Measurements from ENCODE around the gene BRIP1. TPM values are rescaled to one million over a fixed set of nuclear protein-coding genes. Genes with fewer than 3 reads are reported as not detected.

The BRIP1 gene
- total and polyA plus RNA-seq, 9 of the 15 experiments (the other 6 are each of a cell fraction or from before 2014, with no cell fraction given): 2.4 to 17.5 (median 11.2) TPM

GRCh38 chr17:61634942-61635538, 228.3 kb downstream of the BRIP1 start:
- no peaks in the 10 kb centered on the region for H3K4me1 ChIP-seq (replicated peaks in 1 of 2; ENCODE audit: control insufficient read depth in 2 of 2, insufficient read depth in 2 of 2, low read length in 2 of 2)
- H2AFZ ChIP-seq (ENCODE audit: low read depth, low read length): no peak overlapping the region
- no TSS peak for BruUV-seq (replicated peaks)
- no peak for ATAC-seq
- H4K20me1 ChIP-seq (replicated peaks; ENCODE audit: control insufficient read depth, insufficient read depth, low read length): no peaks in the 10 kb centered on the region
- CTCF ChIA-PET (ENCODE audit: low intra/inter-chr PET ratio): interaction anchor here (2.2 kb wide), 1 partner anchor 202 kb away, joined by 14 read pairs; no protein-coding TSS in a partner anchor
- H3K36me3 ChIP-seq (ENCODE audit: control insufficient read depth, insufficient read depth, low read length): no peaks in the 10 kb centered on the region
- H3K9me3 ChIP-seq (replicated peaks; ENCODE audit: control insufficient read depth, insufficient read depth, low read depth, low read length): 0 out of 2 replicates have a peak, but pooled peaks cover 3% of the 10 kb centered on the region
- no peak overlapping the region for H3K9ac ChIP-seq (ENCODE audit: insufficient read depth in 1 of 2, low read depth in 2 of 2, low read length in 2 of 2)
- H3K79me2 ChIP-seq (ENCODE audit: control insufficient read depth, insufficient read depth, low read length): no peaks in the 10 kb centered on the region
- no peaks in the 10 kb centered on the region; a peak in 1 of 5 replicates for H3K27me3 ChIP-seq (ENCODE audit: control insufficient read depth in 2 of 2, insufficient read depth in 2 of 2, low read length in 2 of 2)
- H3K27ac ChIP-seq (ENCODE audit: extremely low read depth, low read depth, low read length): no peak overlapping the region
- POLR2A ChIA-PET: no interaction called here
- no peak for FAIRE-seq
- in situ Hi-C loops (cut with MboI) (loop anchor here (5.0 kb wide), 2 partner anchors 202 to 472 kb away; no protein-coding TSS in a partner anchor), intact Hi-C loops (cut with micrococcal nuclease) (no loop called here)
- DNase-seq (ENCODE audit: extremely low read depth in 1 of 4, low spot score in 3 of 4): no peak
- no peak overlapping the region for H3K4me3 ChIP-seq
- TF ChIP-seq HSF4 (CRISPR knock-in tag; IDR thresholded peaks at IDR 0.05; ENCODE audit: borderline replicate concordance) (no peak), BCLAF1 (IDR thresholded peaks at IDR 0.05; ENCODE audit: borderline replicate concordance in 1 of 2, control insufficient read depth in 1 of 2, low read depth in 2 of 2, low read length in 1 of 2) (peak in 1 of 2 experiments; percentile 67; a peak in 1 of 4 replicates), ZBTB11 (CRISPR knock-in tag; IDR thresholded peaks at IDR 0.05) (peak in 1 of 3 experiments; percentile 55; a peak in 2 of 6 replicates)
- 0% methylated on average over 5 of the region's 5 CpGs for WGBS (ENCODE audit: insufficient coverage, low coverage, missing lambda C conversion rate)
- H3K9me1 ChIP-seq (ENCODE audit: control insufficient read depth, insufficient read depth, low read length): no peaks in the 10 kb centered on the region
- no peak overlapping the region for H3K4me2 ChIP-seq (ENCODE audit: insufficient read depth, low read length)
